ENCODE data around the gene KCNN3.

Gene KCNN3

DNA sequence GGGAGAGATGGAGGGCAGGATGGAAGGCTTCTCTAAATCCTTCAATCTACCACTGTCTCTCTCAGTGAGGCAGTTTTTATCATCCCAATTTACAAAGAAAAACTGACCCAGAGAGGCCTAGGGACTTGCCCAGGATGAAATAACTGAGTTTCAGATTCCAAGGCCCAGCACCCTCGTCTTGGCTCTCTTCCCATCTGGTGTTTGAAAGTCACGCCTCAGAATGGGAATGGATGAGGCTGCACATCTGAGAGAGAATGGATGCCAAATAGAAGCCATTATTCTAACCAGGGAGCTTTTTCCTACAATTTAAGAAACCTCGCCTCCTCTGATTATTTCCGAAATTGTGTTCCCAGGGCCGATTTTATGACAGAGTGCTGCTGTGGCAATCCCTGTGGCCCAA, 10.6 kb upstream of the KCNN3 start:
- no peak for DNase-seq (ENCODE audit: low read depth in 2 of 2)

DNA sequence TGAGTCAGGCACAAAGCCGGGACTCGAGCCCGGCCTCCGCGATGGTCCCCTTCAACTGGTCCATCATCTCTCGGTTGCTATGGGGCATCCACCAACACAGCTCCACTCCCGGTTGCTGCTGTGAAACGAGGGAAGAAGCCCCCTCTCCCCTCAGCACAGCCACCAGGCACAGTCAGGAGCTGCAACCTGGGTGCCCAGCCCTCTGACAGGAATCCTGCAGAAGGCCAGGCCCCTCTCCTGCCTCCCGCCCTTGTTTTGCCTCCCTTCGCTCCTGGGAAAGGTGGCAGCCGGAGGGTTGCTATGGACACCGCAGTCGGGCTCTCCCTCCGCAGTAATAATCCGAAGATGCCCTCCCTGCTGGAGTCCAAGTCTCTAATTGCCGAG, 8.9 kb upstream of the KCNN3 start:
- DNase-seq (ENCODE audit: low read depth in 2 of 2): no peak

DNA sequence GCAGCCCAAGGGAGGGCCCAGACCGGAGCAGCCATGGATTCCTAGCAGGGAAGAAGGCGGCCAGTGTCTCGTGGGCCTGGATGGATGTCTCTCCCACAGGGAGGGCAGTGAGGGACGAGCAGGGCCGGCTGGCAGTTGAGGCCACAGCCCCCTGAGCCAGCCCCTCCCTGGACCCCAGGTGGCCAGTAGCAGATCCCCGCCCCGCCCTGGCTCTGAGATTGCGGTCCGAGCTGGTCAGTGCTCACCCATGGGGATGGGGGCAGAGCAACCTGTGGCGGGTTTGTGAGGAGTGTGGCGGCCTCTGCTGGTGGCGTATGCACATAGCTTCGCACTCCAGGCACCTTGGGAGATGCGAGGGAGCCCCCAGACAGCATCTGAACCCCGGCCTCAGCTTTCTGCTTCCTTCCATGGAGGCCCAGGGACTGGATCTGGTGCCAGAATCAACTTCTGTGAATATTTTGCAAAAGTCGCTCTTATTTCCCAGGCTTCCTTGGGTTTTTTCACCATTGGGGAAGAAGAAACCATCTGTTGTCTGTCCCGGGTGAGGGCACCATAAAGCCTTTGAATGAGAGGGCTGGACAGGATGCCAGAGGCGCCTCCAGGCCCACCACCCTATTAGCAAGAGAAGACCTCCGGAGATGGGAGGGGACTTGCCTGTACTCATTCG, 8.4 kb upstream of the KCNN3 start:
- DNase-seq (ENCODE audit: low read depth in 2 of 2): peak; percentile 44 to 49

DNA sequence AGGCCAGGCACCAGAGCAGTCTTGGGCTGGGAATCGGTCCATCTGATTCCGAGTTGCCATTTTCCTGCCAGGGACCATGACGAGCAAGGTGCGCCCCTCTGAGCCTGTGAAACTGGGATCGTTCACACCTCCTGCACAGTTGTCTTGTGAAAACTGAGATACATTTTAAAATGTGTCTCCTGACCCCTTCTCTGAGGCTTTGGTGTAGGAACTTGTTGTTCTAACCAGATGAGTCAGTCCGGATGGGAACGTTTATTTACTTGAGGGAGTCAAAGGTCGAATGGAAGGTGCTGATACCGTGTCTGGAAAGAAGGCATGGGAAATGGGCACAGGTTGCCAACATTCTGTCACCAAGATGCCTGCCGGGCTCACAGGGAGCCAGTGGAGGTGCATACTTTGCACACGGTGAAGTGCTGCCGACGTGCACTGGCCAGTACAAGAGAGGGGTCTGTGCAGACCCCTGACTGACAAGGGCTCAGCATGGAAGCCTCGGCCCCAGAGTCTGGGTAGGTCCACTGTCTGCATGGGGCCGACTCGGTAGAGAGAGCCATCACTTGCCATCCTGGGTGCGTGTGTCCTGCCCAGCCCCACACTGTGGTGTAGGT, 7.4 kb upstream of the KCNN3 start:
- no peak for DNase-seq (ENCODE audit: low read depth in 2 of 2)

DNA sequence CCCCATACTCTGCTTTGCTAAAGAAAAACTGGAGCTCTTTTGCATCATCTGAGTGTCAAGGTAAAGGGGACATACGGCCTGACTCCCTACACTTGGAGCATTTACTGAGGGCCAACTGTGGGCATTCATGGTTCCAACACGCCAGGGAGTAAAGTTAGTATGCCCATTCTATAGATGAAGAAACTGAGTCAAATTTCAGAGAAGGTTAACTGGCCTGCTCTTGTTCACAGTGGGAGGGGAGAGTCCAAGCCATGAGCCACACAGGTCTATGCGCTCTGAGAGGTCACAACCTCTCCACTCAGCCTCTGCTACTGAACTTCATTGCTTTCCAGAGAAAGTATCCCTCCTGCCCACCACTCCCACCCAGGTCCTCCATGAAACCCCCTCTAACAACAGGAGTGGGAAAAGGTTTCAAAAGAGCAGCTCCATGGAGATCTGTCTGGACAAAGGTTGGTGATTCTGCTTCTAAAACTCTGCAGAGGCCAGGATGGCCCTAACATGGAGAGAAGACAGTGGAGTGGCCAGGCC, 6.8 kb upstream of the KCNN3 start:
- DNase-seq (ENCODE audit: low read depth in 2 of 2): no peak

DNA sequence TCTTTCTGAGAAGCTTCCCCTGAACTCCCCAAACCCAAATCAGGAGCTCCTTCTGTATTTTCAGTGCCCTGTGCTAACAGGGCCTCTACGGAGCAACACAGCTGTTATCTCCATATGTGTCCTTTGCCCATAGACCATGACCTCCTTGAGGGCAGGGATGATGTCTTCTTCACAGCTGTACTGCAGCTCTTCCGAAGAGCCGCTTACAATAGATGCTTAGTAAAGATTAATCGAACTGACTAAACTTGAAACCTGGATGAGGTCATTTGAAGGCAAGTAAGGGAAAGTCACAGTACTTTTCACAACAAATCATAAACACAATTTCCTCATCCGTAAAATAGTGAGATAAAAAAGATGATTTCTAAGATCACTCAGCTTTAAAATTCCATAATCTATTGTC, 4.4 kb upstream of the KCNN3 start:
- DNase-seq (ENCODE audit: low read depth in 2 of 2): no peak

DNA sequence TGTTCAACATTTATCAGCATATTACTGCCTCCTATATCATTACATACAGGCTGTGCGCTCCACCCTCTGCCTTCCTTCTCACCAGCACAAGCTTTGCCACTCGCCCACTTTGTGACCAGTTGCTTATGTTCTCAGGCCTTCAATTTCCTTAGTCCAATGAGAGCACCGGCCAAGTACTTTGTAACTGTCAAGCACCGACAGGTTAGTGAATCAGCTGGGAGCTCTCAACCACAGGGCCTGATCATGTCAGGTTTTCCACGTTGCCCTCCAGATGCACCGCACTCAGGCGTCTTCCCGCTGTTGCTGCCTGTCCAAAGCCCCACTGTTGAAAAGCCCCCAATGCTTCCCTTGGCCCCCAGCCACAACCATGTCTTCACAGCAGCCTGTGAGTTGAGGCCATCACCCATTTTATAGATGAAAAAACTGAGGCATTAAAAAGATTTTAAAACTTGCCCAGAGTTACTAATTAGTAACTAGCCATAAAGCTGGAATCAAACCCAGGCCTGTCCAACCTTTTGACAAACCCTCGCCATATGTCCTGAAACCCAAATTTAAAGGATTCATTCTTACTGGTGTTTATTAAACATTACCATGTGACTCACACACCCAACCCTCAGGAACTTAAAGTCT, 3.4 kb upstream of the KCNN3 start:
- no peak for DNase-seq (ENCODE audit: low read depth in 2 of 2)

DNA sequence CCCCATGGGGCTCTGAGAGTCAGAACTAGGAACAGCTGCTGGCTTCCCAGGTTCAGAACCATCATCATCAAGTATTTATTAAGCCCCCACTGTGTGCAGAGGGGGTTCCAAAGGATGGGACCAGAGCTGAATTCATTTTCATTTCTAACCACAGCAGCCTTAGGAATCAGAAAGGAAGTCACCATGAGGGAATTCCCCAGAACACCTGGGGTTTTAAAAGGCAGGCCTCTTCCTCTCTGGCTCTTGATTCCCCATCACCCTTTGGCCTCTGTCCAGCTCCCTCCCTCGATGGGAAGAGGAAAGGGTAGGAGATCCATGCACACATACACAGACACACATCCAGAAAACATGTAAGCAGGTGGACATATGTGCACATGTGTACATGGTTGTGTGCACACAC, 1.3 kb upstream of the KCNN3 start:
- no peak for DNase-seq (ENCODE audit: low read depth in 2 of 2)

DNA sequence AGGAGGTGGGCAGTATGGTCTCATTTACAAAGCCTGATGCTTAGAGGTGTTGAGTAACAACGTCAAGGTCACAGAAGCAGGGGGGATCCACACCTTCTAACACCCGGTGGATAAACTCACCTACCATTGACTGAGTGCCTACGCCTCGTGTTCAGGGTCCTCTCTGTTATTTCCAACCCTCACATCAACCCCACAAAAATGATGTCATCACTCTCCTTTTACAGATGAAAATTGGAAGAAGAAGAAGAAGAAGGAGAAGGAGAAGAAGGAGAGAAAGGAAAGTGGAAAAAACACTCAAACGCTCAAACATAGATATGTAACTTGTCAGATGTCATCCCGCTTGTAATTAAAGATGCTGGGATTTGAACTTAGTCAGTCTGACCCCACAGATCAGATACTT, 653 bp upstream of the KCNN3 start:
- DNase-seq (ENCODE audit: low read depth in 2 of 2): no peak

DNA sequence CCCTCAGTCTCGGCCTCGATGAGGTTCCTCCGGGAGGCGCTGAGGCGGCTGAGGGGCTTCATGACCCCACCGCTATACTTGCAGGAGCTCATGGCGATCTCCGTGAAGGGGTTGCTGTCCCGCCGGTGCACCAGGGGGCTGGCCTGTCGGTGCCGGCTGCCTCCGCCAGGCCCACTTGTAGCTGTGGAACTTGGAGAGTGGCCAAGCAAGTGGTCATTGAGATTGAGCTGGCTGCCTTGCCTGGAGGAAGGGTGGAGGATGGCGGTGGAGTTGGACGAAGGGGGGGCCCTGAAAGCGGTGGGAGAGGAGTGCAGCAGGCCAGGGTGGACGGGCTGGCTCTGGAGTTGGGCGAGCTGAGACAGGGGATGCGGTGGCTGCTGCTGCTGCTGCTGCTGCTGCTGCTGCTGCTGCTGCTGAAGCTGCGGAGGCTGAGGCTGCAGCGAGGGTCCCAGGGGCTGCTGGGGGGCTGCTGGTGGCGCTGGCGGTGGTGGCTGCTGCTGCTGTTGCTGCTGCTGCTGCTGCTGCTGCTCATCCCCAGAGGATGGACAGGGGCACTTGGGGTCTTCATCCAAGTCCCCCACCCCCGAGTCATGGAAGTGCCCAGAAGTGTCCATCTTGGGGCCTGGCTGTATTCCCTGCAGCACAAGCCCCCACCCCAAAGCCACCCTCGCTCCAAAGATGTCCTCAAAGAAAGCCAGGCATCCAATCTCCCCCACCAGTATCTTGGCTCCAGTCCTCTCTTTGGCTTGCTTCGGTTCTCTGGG, 548 bp downstream of the KCNN3 start:
- DNase-seq (ENCODE audit: low read depth in 2 of 2): no peak

DNA sequence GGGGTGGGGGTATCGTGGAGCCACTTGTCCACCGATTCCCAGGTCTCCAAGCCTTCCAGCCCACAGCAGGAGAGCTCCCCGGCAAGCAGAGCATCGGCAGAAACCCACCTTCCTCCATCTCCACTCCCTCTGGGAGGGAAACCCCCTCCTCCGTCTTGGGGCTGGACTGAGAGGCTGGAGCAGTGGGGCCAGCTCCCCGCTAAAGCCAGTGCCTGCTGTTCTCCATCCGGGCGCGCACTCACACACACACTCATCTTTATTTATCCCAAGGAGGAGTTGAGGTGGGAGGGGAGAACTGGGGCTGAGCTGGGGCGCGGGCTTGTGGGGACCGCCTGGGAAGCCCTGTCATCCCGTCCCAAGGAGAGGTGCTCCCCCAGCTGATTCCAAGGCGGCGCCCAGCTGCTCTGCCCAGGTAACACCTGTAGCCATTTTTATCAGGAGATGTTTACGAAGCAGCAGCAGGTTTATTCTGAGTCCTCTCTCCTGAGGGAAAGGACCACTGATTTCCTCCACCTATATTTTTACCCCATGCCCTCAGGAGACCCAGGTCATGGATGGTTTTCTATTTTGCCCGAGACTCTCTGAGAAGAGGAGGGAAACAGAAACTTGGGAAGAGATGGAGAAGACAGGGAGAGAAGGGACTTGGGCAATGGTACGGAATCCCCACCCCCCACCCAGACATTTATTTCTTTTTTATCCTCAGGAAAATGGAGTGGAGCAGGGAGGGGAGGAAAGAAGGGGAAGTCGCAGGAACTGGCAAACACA, 2.1 kb downstream of the KCNN3 start:
- DNase-seq (ENCODE audit: low read depth in 2 of 2): no peak

DNA sequence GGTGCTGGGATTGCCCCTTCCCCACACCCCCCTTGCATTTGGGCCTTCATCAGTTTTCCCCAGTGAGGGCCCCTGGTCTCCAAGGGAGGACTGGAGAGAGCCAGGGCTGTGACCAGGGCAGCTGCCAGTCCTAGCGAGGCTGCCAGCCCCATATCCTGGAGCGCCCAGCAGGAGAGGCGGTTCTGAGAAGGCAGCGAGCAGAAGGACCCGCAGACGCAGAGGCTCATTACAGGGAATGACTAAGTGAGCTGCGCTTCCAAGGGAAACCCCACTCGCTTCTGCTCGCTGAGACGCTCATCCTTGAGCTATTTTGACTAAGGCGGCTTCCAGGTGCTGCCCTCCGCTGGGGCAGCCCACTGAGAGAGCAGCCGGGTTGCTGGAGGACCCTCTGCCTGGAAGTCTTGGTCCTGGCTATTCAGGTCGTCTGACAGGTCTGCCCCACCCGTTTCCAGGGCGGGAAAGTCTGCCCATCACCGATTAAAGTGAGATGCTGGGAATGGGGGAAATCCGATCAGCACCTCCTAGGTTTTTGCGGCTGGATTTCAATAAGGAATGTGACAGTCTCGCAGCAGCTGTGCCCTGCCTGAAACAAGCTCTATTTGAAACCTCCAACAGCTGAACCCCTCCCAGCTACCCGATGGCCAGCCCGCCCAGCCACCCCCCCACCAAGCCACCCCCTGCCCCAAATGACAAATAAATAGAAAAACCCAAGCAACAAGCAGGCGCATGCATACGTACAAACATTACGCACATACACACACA, 2.8 kb downstream of the KCNN3 start:
- DNase-seq (ENCODE audit: low read depth in 2 of 2): no peak

DNA sequence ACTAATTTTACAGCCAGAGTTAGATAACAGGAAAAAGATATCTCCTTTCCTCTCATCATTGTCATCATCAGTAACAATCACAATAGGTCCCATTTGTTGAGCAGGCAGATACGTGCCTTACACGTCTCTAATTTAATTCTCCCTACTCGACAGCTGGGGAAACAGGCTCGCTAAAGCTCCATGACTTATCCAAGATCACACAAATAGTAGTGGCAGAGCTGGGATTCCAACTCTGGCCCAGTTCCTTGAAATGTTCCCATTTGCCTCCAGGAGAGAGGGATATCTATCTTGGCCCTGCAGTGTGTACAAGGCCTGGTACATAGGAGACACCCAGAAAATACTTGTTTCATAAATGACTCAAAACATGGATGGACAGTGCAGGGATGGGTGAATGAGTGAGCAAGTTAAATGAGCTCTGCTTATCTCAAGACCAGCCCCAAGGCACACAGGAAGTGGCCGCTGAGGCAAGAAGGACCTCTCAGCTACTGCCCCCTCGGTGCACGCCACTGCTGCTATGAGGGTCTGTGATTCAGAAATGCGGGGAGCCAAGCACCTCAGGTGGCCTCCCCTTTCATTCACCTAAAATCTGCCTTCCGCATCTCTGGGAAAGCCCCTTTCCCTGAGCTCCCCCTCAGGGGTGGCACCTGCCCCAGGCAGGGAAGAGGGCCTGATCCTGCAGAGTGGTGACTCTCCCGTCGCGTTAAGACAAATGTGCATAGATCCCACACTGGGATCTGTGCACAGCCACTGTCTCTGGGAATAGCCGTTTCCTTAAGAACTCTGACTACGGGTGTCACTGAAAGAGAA, 3.6 kb downstream of the KCNN3 start:
- no peak for DNase-seq (ENCODE audit: low read depth in 2 of 2)

DNA sequence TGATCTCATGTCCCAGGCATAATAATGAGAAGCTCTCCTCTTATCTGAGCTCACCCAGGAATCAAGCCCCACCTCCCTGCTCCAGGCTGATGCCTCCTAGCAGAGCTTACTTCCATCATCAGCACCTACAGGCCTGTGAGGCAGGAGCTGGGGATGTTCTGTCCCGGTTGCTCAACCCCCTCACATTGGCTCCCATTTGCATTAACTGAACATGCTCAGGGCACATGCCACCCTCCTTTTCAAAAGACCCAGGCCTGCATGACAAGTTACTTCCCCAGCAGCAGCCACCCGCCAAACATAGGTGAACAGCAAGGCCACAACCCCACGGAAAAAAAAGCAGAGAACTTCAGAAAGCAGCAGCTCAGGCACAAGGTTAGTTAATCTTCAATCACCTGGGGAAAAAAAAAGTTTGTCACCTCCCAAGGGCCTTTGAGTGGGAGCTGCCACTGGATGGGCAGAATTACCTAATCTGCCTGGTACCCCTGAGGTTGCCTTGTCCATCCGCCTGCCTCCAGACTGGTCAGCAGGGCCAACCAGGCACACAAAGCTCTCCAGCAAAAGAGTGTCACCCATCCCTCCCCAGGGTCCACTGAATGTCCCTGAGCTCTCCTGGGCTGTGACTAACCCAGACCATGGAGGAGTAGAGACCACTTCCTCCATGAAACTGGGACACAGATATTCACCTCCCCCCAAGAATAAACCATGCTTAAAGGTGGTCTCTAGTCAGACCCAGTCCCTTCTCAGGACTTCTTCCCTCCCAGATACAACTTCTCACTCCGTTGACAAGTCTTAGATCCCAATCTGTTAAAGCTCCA, 4.4 kb downstream of the KCNN3 start:
- no peak for DNase-seq (ENCODE audit: low read depth in 2 of 2)

DNA sequence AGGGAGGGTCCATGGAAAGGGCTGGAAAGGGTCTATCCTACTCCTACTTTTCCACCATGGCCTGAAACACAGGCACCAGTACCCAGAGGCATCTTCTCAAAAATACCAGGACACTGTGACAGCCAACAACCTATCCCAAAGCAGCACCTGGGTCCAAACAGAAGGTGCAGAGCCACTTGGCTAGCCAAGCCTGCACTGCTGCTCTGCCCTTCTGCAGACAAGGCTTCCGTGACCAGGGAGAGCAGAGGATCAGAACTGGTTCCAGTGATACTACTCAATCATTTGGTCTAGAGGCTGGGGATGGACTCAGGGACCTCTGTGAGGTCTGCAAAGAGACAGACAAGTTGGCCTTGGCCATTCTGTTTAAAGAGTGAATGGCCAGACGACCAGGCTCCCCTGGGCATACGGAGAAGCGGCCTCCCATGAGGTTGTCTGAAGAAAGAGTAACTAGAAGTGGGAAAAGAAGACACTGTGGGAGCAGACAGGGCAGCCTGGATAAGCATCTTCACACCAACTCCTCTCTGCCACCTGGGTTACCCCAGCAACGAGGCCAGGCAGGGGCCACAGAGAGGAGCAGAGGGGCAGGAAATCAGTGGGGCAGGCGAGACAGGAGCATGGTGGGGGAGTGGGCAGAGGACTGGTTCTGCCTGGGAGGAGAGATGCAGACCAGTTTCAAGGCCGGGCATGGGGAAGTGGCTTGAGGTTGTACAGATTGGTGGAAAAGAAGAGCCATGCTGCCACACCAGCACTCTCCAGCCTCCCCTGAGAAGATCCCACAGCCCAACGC, 5.7 kb downstream of the KCNN3 start:
- DNase-seq (ENCODE audit: low read depth in 2 of 2): no peak

DNA sequence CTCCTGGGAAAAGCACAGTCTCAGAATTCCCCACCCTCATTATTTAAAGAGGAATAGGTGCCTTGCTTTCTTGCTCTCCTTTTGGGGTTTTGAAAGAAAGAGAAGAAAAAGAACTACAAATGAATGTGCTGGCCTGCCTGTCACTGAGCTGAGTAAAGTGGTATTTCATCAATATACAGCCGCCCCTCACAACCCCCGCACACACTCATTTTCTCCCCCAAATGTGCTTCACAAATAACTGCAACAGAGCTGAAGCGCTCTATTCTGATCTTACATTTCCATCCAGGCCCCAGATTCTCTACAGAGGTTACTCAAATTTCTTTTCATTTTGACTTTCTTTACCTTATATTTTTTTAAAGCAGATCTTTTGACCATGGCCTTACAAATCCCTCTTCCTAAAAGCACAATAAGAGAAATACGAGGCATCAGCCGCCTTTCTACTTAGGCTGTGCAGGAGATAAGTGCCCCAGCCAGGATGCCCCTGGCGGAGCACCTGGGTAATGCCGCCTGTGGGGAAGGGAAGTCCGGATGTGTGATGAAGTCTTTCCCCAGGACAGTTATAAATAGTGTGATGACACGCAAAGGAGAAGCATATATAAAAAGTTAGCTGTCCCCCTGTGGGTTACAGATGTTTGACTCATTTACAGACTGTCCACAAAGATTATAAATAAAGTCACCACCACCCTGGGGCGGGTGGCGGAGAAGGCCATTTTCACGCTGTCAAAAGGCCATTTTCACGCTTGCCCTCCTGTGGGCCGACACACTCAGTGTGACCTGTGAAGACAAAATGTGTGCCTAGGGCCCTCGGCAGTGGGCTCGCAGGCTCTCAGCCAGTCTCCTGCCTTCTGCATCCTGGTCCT, 6.5 kb downstream of the KCNN3 start:
- no peak for DNase-seq (ENCODE audit: low read depth in 2 of 2)

DNA sequence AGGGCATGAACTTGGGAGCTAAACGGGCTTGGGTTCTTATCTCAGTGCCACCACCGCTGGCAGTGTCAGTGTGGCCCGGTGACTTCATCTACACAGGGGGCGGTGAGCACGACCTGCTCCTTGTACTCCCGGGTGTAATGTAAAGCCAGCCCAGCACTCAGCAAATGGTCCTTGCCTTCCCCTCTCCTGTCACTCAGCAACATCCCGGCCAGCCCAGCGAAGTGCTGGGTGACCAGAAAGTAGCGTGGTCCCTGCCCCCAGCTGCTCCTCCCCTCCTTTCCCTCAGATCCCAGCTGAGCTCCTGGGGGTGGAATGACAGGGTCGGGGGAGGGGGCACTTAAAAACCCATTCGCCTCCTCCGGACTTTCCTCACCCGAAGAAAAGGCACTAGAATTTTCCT, 7.2 kb downstream of the KCNN3 start:
- DNase-seq (ENCODE audit: low read depth in 2 of 2): no peak
